Renal cortex interstitium (tissue), 11 donors: Measurements from ENCODE around the gene KCNQ1. TPM values are rescaled to one million over a fixed set of nuclear protein-coding genes. Genes with fewer than 3 reads are reported as not detected.

ENCODE experiments used
- DNase-seq, 11 donors: peaks; one replicate each; pipeline ENCODE4 v3.0.0-alpha.2; 2013; ENCODE audit warnings: low read depth in 9 of 11, low spot score in 4 of 11; ENCODE audit errors: extremely low read depth in 1 of 11
- polyA plus RNA-seq, 3 donors: library from polyadenylated mRNA; unstranded; fragments of 120-200 nt; gene quantifications; one replicate each; pipeline ENCODE4 v1.2.1, GENCODE V29; 2013; ENCODE audit not compliant: insufficient read length in 3 of 3

The KCNQ1 gene
- polyA plus RNA-seq, 3 donors = 9.2 to 13.2 (median 10.6) TPM

GRCh38 chr11:2744166-2744565, 299.4 kb downstream of the KCNQ1 start:
- DNase-seq = no peak

GRCh38 chr11:2745511-2745910, 300.7 kb downstream of the KCNQ1 start:
- no peak for DNase-seq

GRCh38 chr11:2746401-2747247, 301.8 kb downstream of the KCNQ1 start:
- no peak for DNase-seq

- DNase-seq = no peak
These were observed 302.6 kb downstream of the KCNQ1 start for GRCh38 chr11:2747248-2748027.

- no peak for DNase-seq
These were observed 303.4 kb downstream of the KCNQ1 start for GRCh38 chr11:2748061-2748813.

- no peak for DNase-seq
These were observed 304.2 kb downstream of the KCNQ1 start for GRCh38 chr11:2748814-2749554.

GRCh38 chr11:2750101-2750681, 305.4 kb downstream of the KCNQ1 start:
- DNase-seq = no peak

GRCh38 chr11:2750682-2751522, 306.1 kb downstream of the KCNQ1 start:
- DNase-seq = peak in 5 of 11 donors; percentile 49 to 71 (median 62)

- DNase-seq = no peak
These were observed 306.9 kb downstream of the KCNQ1 start for GRCh38 chr11:2751523-2752203.

DNA sequence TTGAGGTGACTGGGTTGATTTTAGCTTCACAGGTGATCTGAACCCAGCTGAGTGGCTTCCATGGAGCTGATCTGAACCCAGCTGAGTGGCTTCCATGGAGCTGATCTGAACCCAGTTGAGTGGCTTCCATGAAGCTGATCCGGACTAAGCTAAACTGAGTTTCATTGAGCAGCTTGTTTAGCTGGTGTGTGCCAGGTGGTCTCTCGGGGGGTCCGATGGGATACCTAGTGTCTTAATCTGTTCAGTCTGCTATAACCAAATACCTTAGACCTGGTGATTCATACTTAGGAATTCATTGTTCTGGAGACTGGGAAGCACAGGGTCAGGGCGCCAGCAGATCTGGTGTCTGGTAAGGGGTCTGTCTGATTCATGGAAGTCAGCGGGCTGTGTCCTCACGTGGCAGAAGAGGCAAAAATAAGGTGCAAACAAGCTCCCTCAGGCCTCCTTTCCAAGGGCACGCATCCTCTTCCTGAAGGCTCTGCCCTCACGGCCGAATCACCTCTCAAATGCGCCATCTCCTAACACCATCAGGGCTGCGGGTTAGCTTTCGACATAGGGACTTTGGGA, 307.5 kb downstream of the KCNQ1 start:
- no peak for DNase-seq

DNA sequence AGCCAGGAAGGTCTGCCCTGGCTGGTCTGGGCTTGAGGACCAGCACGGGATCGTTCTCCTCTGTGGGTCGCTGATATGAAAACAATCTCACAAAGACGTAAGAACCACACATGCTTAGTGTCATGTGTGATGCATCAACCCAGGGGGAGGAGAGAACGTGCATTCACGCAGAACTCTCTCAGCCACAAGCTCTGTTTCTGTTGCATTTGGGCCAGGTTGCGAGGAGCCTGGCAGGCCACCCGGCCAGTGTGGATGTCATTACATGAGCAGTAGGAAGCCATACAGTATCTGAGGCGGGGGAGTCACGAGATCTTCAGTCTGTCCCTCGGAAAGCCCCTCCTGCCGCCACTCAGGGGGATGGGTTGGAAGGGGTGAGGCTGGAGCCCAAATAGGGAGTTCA, 308.1 kb downstream of the KCNQ1 start:
- DNase-seq = no peak

- no peak for DNase-seq
These were observed 309.2 kb downstream of the KCNQ1 start for GRCh38 chr11:2754008-2754407.

- DNase-seq = no peak
These were observed 310.3 kb downstream of the KCNQ1 start for GRCh38 chr11:2755071-2755470.

DNA sequence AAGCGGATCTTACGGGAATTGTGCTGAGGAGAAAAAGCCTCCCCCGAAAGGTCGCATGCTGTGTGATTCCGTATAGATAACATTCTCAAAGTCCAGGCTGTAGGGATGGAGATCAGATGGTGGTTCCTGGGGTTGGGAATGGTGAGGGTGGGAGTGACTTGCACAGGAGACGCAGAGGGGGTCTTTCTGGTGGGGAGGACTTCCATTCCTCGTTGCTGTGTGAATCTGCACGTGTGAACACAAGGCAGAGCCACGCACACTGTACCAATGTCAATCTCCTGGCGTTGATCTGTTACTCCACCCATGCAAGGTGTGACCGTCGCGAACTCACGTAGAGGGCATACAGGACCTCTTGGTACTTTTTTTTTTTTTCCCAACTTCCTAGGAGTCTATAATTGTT, 313.9 kb downstream of the KCNQ1 start:
- no peak for DNase-seq

- DNase-seq = no peak
These were observed 314.7 kb downstream of the KCNQ1 start for GRCh38 chr11:2759228-2760195.
